GM18873 (cell line): ENCODE data around the gene MARK2.
A peak's percentile ranks its signal among the peaks of the same experiment; 100 is the strongest.
"Not testable (repeated sequence)": the region's sequence is repeated elsewhere in the genome, so short reads cannot be mapped to it uniquely, and the experiment has no call there.

Source experiments
- ATAC-seq: cut with Tn5 transposase; IDR thresholded peaks from one replicate; pipeline ENCODE4 v1.9.1; 2021; ENCODE audit warnings: mild to moderate bottlenecking, moderate library complexity, moderate number of reproducible peaks; ENCODE audit not compliant: unreplicated experiment, low FRiP score

MARK2 gene

GRCh38 chr11:63838678-63839507 is at the start of gene MARK2:
Gene MARK2 (plus strand): TSS chr11:63839110. CDS start chr11:63839507, 397 bp downstream.
- peak; percentile 68 for ATAC-seq

- no peak for ATAC-seq
Measured at GRCh38 chr11:63791495-63792167, 47.3 kb upstream of the MARK2 start.

- no peak for ATAC-seq
Measured at GRCh38 chr11:63793161-63793560, 45.7 kb upstream of the MARK2 start.

- ATAC-seq = no peak
Measured at GRCh38 chr11:63795066-63795465, 43.8 kb upstream of the MARK2 start.

GRCh38 chr11:63800921-63801320 is 38.0 kb upstream of the MARK2 start:
- no peak for ATAC-seq

- no peak for ATAC-seq
Measured at GRCh38 chr11:63802637-63803414, 36.1 kb upstream of the MARK2 start.

- ATAC-seq = no peak
Measured at GRCh38 chr11:63804259-63804658, 34.7 kb upstream of the MARK2 start.

GRCh38 chr11:63805844-63806415 is 33.0 kb upstream of the MARK2 start:
- ATAC-seq = no peak

GRCh38 chr11:63810383-63810782 is 28.5 kb upstream of the MARK2 start:
- ATAC-seq = not testable (repeated sequence)

GRCh38 chr11:63811522-63811921 is 27.4 kb upstream of the MARK2 start:
- ATAC-seq = no peak

GRCh38 chr11:63813035-63813562 is 25.8 kb upstream of the MARK2 start, which contains the start of gene SPINDOC:
Gene SPINDOC (plus strand): TSS chr11:63813456. CDS start chr11:63813687, 231 bp downstream.
- peak; percentile 22 for ATAC-seq

- peak; percentile 41 for ATAC-seq
Measured at GRCh38 chr11:63813563-63814382, 25.1 kb upstream of the MARK2 start.

- ATAC-seq = peak; percentile 6
Measured at GRCh38 chr11:63814383-63814736, 24.6 kb upstream of the MARK2 start.

GRCh38 chr11:63816166-63816565 is 22.7 kb upstream of the MARK2 start:
- no peak for ATAC-seq

- ATAC-seq = no peak
Measured at GRCh38 chr11:63816732-63817131, 22.2 kb upstream of the MARK2 start.

- no peak for ATAC-seq
Measured at GRCh38 chr11:63817758-63818498, 21.0 kb upstream of the MARK2 start.

- ATAC-seq = no peak
Measured at GRCh38 chr11:63818609-63819008, 20.3 kb upstream of the MARK2 start.

- ATAC-seq = no peak
Measured at GRCh38 chr11:63821411-63821810, 17.5 kb upstream of the MARK2 start.
